ENCODE measurements around the gene GATA2.

DNA sequence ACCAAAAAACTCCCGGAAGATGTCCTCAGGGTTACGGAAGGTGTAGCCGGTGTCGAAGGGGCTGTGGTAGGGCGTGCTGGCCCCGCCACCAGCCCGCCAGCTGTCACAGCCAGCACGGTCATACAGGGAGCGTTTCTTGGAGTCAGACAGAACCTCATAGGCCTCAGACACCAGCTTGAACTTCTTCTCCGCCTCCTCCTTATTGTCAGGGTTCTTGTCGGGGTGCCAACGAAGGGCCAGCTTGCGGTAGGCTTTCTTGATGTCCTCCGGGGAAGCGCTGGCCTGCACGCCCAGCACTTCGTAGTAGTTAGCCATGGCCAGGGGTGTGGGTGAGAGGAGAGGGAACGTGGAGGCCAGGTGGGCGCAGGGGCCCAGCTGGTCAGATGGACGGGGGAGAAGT lies 30.1 kb downstream of the GATA2 start:
- TF ChIP-seq, protein P1, sequence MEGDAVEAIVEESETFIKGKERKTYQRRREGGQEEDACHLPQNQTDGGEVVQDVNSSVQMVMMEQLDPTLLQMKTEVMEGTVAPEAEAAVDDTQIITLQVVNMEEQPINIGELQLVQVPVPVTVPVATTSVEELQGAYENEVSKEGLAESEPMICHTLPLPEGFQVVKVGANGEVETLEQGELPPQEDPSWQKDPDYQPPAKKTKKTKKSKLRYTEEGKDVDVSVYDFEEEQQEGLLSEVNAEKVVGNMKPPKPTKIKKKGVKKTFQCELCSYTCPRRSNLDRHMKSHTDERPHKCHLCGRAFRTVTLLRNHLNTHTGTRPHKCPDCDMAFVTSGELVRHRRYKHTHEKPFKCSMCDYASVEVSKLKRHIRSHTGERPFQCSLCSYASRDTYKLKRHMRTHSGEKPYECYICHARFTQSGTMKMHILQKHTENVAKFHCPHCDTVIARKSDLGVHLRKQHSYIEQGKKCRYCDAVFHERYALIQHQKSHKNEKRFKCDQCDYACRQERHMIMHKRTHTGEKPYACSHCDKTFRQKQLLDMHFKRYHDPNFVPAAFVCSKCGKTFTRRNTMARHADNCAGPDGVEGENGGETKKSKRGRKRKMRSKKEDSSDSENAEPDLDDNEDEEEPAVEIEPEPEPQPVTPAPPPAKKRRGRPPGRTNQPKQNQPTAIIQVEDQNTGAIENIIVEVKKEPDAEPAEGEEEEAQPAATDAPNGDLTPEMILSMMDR (IDR thresholded peaks at IDR 0.05) = no peak
- no peak for TF ChIP-seq POLR2A (IDR thresholded peaks at IDR 0.05)
- TF ChIP-seq POLR2AphosphoS5 (IDR thresholded peaks at IDR 0.05) = no peak
- TF ChIP-seq EP300 (IDR thresholded peaks at IDR 0.05) = no peak

Measured in gastroesophageal sphincter (tissue), 3 donors.